T-helper 2 cell treated with Interferon-gamma antibody and Interleukin-4, amounts not matched to agents 5 μg/mL and 100 μg/mL, for 36 hours (primary cell): ENCODE measurements around the gene RHOA.

Experiments
- DNase-seq: peaks from one replicate; pipeline ENCODE4 v3.0.0; 2021; ENCODE audit warnings: low spot score
- H3K27ac Mint-ChIP-seq: one replicate; pipeline ENCODE4 v1.8.0; 2021; ENCODE audit warnings: mild to moderate bottlenecking, mixed read lengths
- H3K27me3 Mint-ChIP-seq: one replicate; pipeline ENCODE4 v1.8.0; 2021; ENCODE audit warnings: low read depth, mixed read lengths
- H3K36me3 Mint-ChIP-seq: one replicate; pipeline ENCODE4 v1.8.0; 2021; ENCODE audit warnings: low read depth, mixed read lengths
- H3K4me1 Mint-ChIP-seq: one replicate; pipeline ENCODE4 v1.8.0; 2021; ENCODE audit warnings: low read depth, mixed read lengths
- H3K4me3 Mint-ChIP-seq: one replicate; pipeline ENCODE4 v1.8.0; 2022; ENCODE audit warnings: mild to moderate bottlenecking, moderate library complexity, mixed read lengths
- H3K9me3 Mint-ChIP-seq: one replicate; pipeline ENCODE4 v1.8.0; 2021; ENCODE audit warnings: mixed read lengths

Gene RHOA

DNA sequence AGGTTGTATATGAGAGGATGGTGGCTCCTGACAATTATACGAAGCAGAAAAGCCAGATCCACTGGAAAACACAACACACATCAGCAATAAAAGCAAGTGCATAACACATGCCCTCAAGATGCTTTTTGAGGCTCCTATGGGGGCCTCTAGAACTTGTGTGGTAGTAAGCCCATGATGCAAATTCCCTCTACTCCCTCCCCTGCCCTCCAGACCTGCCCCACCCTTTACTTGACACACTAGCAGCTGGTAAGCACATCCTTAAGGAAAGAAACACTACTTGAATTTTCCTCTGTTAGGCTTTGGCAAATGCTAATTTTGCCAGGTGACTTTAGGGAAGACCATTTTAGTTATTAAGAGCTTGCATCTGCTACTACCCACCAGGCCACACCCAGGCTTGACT lies 101.1 kb downstream of the RHOA start:
- Mint-ChIP-seq H3K27me3 (no peaks in the 10 kb centered on the region), H3K36me3 (peaks cover 51% of the 10 kb centered on the region), H3K4me3 (no peak overlapping the region), H3K9me3 (no peaks in the 10 kb centered on the region), H3K27ac (no peak overlapping the region), H3K4me1 (no peaks in the 10 kb centered on the region)
- no peak for DNase-seq
